Ascending aorta (tissue), 2 donors: Measurements from ENCODE around the gene CLIP4. TPM values are rescaled to one million over a fixed set of nuclear protein-coding genes. Genes with fewer than 3 reads are reported as not detected.

Experiments
- DNase-seq, 2 donors: peaks; one replicate each; pipeline ENCODE4 v3.0.0-alpha.2; 2019; ENCODE audit warnings: low spot score in 2 of 2
- H3K27ac ChIP-seq, 2 donors: fragments of 200-600 bp; sonication (generic); one replicate each; pipeline ENCODE4 v1.5.1; 2016 to 2017; ENCODE audit warnings: mild to moderate bottlenecking in 1 of 2
- H3K27me3 ChIP-seq: fragments of 200-600 bp; sonication (generic); one replicate; pipeline ENCODE4 v1.5.1; 2017
- H3K36me3 ChIP-seq, 2 donors: fragments of 200-600 bp; sonication (generic); one replicate each; pipeline ENCODE4 v1.5.1; 2016
- H3K4me1 ChIP-seq, 2 donors: fragments of 200-600 bp; sonication (generic); one replicate each; pipeline ENCODE4 v1.5.1; 2016 to 2017; ENCODE audit warnings: mild to moderate bottlenecking in 1 of 2
- H3K4me3 ChIP-seq, 2 donors: fragments of 200-600 bp; sonication (generic); one replicate each; pipeline ENCODE4 v1.5.1; 2016 to 2017; ENCODE audit warnings: mild to moderate bottlenecking in 1 of 2
- H3K9me3 ChIP-seq, 2 donors: fragments of 200-600 bp; sonication (generic); one replicate each; pipeline ENCODE4 v1.5.1; 2016
- CTCF ChIP-seq, 3 experiments: fragments of 200-600 bp in 2 of 3; fragments of 450-650 bp in 1 of 3; sonication (generic) in 2 of 3; IDR thresholded peaks; one replicate each; pipeline ENCODE4 v1.5.1; 2016 to 2019; ENCODE audit warnings: antibody characterized with exemption in 3 of 3, mild to moderate bottlenecking in 1 of 3, moderate library complexity in 1 of 3
- intact Hi-C: fragments of 100-400 bp; cut with DNase I; formaldehyde crosslinking; loops from one replicate; pipeline ENCODE4 v1.15.1; 2023
- total RNA-seq: library from RNA; depleted of rRNA; stranded (reverse); fragments of >200 nt; gene quantifications from one replicate; pipeline ENCODE4 v1.1.0, GENCODE V29; 2016

CLIP4 gene
- total RNA-seq, 1 donor from 2014 or later: 9.5 TPM

DNA sequence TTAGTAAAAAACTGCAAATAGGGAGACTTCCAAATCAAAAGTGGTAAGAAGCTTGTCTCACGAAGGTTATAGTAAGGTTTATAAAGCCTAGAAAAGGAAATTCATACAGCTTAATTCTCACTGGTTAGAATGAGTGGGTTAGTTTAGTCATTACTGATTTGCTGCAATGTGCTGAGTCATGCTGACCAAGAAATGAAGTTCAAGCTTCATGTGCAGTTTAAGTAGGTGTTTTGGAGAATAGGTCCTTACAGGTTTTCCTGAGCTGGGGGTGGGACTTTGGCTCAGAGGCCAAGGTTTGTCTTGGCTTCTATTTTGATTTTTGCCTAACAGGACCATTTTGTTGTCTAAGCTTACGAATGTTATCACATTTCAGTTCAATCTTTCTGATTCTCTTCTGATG, 15.1 kb downstream of the CLIP4 start:
- intact Hi-C loops: no loop called here
- Histone ChIP-seq H3K4me1 (peaks cover 3 to 9% of the 10 kb centered on the region in 2 donors), H3K27ac (peak overlapping the region; percentile 74 to 75), H3K27me3 (no peaks in the 10 kb centered on the region), H3K9me3 (no peaks in the 10 kb centered on the region), H3K36me3 (peaks cover 12 to 24% of the 10 kb centered on the region in 2 donors), H3K4me3 (peak overlapping the region in 1 of 2 donors; percentile 47)
- no peak for DNase-seq
- no peak for TF ChIP-seq CTCF (IDR thresholded peaks at IDR 0.05)

DNA sequence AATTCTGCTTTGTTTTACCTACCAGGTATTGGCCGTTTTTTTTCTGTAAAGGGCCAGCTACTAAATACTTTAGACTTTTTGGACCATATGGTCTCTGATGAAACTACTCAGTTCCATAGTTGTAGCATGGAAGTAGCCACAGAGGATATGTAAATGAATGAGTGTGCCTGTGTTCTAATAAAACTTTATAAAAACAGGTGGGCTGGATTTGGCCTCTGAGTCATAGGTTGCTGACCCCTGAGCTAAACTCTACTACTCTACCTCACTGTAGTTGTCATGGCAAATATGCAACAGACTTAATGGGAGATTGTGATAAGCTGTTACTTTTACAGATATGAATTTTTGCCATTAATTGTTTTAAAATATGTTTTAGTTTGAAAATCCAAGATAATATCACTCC, 19.7 kb downstream of the CLIP4 start:
- DNase-seq: no peak
- Histone ChIP-seq H3K9me3 (peaks cover 0 to 5% of the 10 kb centered on the region in 2 donors), H3K4me3 (no peak overlapping the region), H3K27me3 (no peaks in the 10 kb centered on the region), H3K4me1 (peaks cover 1 to 2% of the 10 kb centered on the region in 2 donors), H3K36me3 (peaks cover 12 to 34% of the 10 kb centered on the region in 2 donors), H3K27ac (no peak overlapping the region)
- TF ChIP-seq CTCF (IDR thresholded peaks at IDR 0.05): no peak
- intact Hi-C loops: no loop called here

DNA sequence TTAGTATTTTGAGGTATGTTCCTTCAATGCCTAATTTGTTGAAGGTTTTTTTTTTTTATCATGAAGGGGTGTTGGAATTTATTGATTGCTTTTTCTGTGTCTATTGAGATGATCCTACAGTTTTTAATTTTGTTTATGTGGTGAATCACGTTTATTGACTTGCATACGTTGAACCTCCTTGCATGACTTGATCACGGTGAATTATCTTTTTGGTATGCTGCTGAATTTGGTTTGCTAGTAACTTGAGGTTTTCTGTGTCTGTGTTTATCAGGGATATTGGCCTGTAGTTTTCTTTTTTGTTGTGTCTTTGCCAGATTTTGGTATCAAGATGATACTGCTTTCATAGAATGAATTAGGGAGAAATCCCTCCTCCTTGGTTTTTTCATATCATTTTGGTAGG, 23.9 kb downstream of the CLIP4 start:
- no peak for TF ChIP-seq CTCF (IDR thresholded peaks at IDR 0.05)

GRCh38 chr2:29139731-29140130, 24.5 kb downstream of the CLIP4 start:
- intact Hi-C loops: no loop called here
- no peak for TF ChIP-seq CTCF (IDR thresholded peaks at IDR 0.05)

More for the DNA sequence above, 23.9 kb downstream of the CLIP4 start:
- no peak for DNase-seq
- Histone ChIP-seq H3K4me3 (no peak overlapping the region), H3K27ac (no peak overlapping the region), H3K36me3 (peaks cover 2 to 26% of the 10 kb centered on the region in 2 donors), H3K4me1 (no peaks in the 10 kb centered on the region), H3K9me3 (peaks cover 0 to 5% of the 10 kb centered on the region in 2 donors), H3K27me3 (no peaks in the 10 kb centered on the region)
- intact Hi-C loops: no loop called here

GRCh38 chr2:29143657-29144056, 28.4 kb downstream of the CLIP4 start:
- intact Hi-C loops: no loop called here
- peaks cover 8 to 33% of the 10 kb centered on the region in 2 donors for H3K36me3 ChIP-seq
- no peaks in the 10 kb centered on the region for H3K27me3 ChIP-seq
- no peak overlapping the region for H3K4me3 ChIP-seq
- H3K27ac ChIP-seq: no peak overlapping the region
- no peak for TF ChIP-seq CTCF (IDR thresholded peaks at IDR 0.05)
- peaks cover 0 to 4% of the 10 kb centered on the region in 2 donors for H3K9me3 ChIP-seq
- H3K4me1 ChIP-seq: no peaks in the 10 kb centered on the region
- DNase-seq: no peak

More at GRCh38 chr2:29139731-29140130, 24.5 kb downstream of the CLIP4 start:
- Histone ChIP-seq H3K27ac (no peak overlapping the region), H3K4me3 (no peak overlapping the region), H3K27me3 (no peaks in the 10 kb centered on the region), H3K4me1 (no peaks in the 10 kb centered on the region), H3K9me3 (peaks cover 0 to 5% of the 10 kb centered on the region in 2 donors), H3K36me3 (peaks cover 2 to 26% of the 10 kb centered on the region in 2 donors)
- DNase-seq: no peak

DNA sequence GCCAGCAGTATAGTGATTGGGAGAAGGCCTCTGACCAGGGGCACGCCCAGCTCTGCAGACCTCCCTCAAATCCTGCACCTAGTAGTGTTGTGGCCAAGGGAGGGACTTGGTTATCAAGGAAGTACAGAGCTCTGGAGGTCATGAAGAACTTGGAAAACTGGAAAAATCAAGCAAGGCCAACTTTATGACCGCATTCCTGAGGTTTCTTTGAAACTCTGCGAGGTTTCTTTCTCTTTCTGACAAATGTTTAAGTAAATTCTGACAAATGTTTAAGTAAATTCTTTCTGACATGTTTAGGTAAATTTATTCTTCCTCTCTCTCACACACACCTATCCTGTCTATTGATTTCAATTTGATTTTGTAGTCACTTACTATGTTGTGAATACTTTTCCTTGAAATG, 31.0 kb downstream of the CLIP4 start:
- no peaks in the 10 kb centered on the region for H3K4me1 ChIP-seq
- DNase-seq: no peak
- no peak overlapping the region for H3K27ac ChIP-seq
- no peak overlapping the region for H3K4me3 ChIP-seq
- H3K27me3 ChIP-seq: no peaks in the 10 kb centered on the region
- peaks cover 8 to 33% of the 10 kb centered on the region in 2 donors for H3K36me3 ChIP-seq
- H3K9me3 ChIP-seq: no peaks in the 10 kb centered on the region
- TF ChIP-seq CTCF (IDR thresholded peaks at IDR 0.05): no peak
- intact Hi-C loops: no loop called here
